AG09319 (cell line): ENCODE measurements around the gene FBXL17.

ENCODE experiments used
- DNase-seq: peaks from one replicate; pipeline ENCODE4 v3.0.0-alpha.2; 2010; ENCODE audit warnings: low read depth; ENCODE audit errors: extremely low read depth
- CTCF ChIP-seq: IDR thresholded peaks from 2 replicates; pipeline ENCODE4 v1.5.1; 2011; ENCODE audit warnings: low read depth, mild to moderate bottlenecking, inconsistent platforms, low read length, moderate library complexity

The FBXL17 gene

DNA sequence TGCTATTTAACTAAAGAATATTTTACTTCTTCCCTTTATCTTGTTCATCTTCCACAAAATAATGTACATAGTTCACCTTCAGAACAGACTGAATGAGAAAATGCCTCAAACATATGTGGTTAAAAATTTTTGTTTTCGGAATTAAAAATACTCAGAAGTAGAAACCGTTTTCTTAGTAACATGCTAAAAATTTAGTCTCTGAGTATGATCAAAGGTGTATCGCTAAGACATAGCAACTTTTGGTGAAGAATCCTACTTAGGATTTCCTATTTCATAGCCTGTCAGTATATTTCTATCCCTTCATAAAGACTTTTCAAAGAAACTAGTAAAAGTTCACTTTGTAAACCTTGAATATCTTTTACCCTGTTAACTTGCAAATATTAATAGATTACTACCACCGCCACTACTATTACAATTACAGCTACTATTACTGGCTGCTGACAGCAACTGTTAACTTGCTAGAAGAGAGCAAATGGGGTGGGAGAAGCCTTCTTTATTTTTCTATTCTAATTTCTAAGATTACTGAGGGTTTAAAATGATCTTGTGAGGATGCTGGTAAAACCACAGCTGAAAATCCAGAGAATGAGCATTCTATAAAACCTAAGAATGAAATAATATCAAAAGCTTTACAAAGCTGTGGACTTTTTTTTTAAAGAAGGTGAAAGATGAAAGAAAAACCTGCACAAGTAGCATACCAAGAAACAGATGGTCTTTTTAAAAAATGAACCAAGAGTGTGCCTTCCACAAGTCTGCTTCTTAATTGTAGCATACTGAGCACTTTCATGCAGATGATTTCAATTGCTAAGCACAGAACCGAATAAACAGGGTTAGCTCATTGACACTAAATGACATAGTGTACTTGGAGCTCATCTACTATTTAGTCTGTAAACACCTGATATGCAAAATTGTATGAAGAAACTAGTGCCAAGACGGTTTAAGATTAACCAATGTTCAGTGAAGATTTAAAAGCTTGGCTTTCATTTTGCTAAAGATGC is 464.9 kb downstream of the FBXL17 start:
- no peak for DNase-seq
- TF ChIP-seq CTCF = no peak

DNA sequence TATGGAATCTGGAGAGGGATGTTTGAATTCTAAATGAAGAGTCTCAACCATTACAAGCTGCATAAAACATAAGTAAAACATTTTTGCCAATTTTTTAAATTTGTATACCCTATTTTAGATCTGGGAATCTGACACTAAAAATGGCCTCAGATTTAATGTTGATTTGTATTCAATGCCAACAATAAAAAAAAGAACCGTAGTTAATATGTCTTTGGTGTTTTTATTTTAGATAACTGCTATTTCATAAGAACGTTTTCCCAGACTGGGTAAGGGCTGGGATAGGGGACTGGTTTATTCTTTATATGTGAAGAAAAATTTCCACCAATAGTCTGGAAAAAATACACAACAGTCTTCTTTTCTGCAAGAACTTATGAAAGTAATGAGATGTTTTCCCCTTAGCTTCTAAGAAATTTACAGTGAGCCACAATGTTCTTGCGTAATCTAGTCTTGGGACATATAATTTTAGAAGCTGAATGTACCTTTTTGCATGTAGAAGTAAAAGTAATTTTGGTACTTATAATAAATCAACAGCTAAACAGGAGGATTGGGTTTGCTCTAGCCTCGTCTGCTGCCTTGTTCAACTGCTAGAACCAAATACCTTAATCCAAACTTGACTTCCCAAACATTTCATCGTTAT is 466.6 kb downstream of the FBXL17 start:
- DNase-seq = no peak
- no peak for TF ChIP-seq CTCF

DNA sequence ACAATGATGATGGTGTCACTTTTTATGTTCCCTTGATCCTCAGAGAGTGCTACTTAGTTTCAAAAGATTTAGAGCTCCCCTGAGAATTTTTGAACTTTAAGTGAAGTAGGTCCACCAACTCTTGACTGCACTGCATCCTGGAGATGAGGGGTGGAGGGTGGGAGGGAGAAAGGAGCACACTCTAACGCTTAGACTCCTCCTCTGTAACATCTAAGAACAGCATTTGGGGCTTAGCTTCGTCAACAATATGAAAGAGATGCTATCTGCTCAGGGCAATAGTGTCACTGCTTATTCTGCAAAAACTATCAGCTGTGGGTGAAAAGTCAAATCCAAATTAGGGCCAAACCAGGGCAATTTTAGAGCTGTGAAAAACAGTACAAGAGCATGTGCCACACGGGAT is 468.4 kb downstream of the FBXL17 start:
- DNase-seq = no peak
- no peak for TF ChIP-seq CTCF

GRCh38 chr5:107900721-107901120 is 481.2 kb downstream of the FBXL17 start:
- no peak for DNase-seq
- no peak for TF ChIP-seq CTCF

DNA sequence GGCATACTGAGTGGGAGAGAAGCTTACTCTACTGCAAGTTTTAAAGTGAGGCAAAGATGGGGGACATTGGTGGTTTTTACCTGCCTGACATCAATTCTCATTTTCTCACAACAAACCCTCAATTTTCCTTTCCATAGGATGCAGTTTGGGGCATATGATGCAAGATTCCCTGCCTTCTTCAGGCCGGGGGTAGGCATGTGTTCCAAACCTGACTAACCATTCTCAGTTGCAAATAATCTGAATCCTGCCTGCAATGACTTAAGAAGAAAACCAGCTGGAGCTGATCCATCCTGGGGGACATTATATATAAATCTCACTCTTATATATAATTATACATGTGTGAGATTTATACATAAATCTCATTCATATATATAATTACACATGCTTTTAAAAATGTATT is 487.5 kb downstream of the FBXL17 start:
- no peak for DNase-seq
- TF ChIP-seq CTCF = no peak

- TF ChIP-seq CTCF = no peak
- DNase-seq = no peak
These were observed 488.3 kb downstream of the FBXL17 start for GRCh38 chr5:107893642-107894041.

GRCh38 chr5:107889387-107889786 is 492.5 kb downstream of the FBXL17 start:
- no peak for DNase-seq
- no peak for TF ChIP-seq CTCF
